SH-SY5Y (cell line): Measurements from ENCODE around the gene MLF2.

Experiments used
- GATA2 ChIP-seq: IDR thresholded peaks from 2 replicates; pipeline ENCODE4 v1.6.1; 2011; ENCODE audit warnings: mild to moderate bottlenecking, low read depth, low read length
- GATA3 ChIP-seq: IDR thresholded peaks from 2 replicates; pipeline ENCODE4 v1.6.1; 2011; ENCODE audit warnings: low read depth, mild to moderate bottlenecking, low read length, moderate library complexity

The MLF2 gene

DNA sequence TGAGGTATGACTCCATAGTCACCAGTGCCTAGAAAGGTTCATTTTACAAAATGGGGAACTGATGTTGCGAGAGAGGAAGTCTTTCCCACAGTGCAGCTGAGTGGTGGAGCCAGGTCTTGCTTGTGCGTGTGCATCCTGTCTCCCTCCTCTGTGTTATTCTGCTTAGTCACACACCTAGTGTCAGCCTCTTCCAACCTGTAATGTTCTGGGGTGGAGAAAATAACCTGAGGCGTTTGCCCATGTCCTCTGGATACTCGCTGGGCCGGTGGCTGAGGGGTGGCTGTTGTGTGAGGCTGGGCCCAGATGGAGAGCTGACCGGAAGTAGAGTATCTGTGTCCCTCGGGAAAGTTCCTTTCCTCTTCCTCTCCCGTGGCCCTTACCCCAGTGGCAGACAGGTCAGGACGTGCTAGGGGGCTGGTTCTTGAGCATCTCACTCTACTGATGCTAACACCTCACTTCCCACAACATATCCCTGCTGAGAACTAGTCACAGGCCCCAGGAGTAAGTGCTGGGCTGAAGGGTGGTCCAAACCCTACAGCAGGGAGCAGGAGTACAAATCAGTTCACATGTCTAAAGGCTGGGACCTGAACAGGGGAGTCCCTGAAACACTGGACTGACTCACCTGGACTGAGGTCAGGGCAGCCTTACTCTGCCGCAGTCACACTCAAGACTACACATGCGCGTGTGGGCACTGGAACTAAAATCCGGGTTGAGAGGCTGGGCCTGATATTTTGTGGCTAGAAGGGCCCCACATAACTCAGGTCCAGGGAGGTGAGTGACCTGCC, 7.0 kb downstream of the MLF2 start:
- no peak for TF ChIP-seq GATA2
- TF ChIP-seq GATA3 = no peak

- TF ChIP-seq GATA3 = no peak; the same call in 1 of the 2 replicates
- peak; percentile 46; the same call in 1 of the 2 replicates for TF ChIP-seq GATA2
These were observed 10.1 kb downstream of the MLF2 start for GRCh38 chr12:6742834-6743233.

DNA sequence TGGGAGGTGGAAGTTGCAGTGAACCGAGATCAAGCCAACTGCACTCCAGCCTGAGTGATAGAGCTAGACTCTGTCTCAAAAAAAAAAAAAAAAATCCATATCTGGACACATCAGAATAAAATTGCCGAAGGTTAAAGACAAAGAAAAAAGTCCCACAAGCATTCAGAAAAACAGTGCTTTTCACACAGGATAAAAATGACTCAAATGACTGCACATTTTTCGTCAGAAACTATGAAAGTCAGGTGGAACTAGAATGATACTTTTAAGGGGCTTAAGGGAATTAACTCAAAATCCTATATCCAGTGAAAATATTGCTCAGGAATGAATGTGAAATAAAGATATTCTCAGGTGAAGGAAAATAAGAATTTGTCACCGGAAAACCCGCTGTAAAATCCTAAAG, 16.2 kb downstream of the MLF2 start:
- no peak for TF ChIP-seq GATA3
- no peak for TF ChIP-seq GATA2

- TF ChIP-seq GATA2 = no peak
- no peak for TF ChIP-seq GATA3
These were observed 17.3 kb downstream of the MLF2 start for GRCh38 chr12:6735448-6736191.

GRCh38 chr12:6734506-6735387, 18.2 kb downstream of the MLF2 start:
- TF ChIP-seq GATA2 = no peak
- TF ChIP-seq GATA3 = no peak

- TF ChIP-seq GATA3 (no peak), GATA2 (no peak)
These were observed 22.8 kb downstream of the MLF2 start for GRCh38 chr12:6730169-6730568.

GRCh38 chr12:6729186-6729585, 23.8 kb downstream of the MLF2 start:
- TF ChIP-seq GATA2 (no peak), GATA3 (no peak)

- TF ChIP-seq GATA2 (no peak), GATA3 (no peak)
These were observed 27.6 kb downstream of the MLF2 start for GRCh38 chr12:6725350-6725749.

DNA sequence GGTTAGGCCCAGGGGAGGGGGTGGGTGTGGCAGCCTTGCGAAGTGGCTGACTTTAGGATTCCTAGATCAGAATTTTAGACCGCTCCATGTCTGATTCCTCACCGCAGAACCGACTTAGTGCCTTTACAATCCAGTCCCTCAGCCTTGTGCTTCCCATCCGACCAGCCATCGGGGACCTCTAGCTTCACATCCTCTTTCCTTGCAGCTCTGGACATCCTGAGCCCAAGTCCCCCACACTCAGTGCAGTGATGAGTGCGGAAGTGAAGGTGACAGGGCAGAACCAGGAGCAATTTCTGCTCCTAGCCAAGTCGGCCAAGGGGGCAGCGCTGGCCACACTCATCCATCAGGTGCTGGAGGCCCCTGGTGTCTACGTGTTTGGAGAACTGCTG, 28.5 kb downstream of the MLF2 start:
- no peak for TF ChIP-seq GATA2
- no peak for TF ChIP-seq GATA3

DNA sequence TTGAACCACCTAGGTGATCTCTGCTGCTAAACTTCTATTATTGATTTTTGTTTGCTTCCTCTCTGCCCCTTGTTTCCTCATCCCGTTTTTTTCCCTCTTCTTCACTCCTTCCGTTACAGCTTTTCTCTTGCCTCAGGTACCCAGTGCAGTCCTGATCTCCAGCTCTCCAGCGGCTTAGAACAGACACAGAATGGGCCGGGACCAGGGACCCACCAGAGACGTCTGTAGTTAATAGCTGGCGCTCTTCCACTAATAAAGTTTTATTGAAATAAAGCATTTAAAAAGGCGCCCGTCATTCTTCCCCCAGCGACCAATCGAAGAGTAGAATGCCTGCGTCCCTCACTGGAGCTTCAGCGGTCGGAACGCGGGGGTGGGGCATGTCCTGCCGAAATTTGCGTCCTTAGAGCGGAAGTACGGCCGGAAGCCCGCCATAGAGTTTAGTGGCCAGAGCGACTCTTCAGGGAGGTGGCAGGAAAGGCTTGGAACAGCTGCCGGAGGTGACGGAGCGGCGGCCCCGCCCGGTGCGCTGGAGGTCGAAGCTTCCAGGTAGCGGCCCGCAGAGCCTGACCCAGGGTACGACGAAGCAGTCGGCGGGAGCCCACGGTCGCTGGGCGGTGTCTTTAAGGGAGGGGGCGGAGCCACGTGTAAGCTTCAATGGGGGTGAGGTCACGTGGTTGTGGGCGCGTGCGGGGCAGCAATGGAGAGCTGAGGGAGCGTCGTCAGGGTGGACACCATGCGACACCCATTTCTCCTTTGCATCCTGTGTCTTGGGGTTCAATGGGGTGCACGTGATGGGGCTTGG, 29.1 kb downstream of the MLF2 start, which contains the start of gene COPS7A:
COPS7A (plus strand) TSS at position 440 of the 802 bp plus-strand sequence. CDS start 611 bp downstream, outside the sequence.
- no peak for TF ChIP-seq GATA3
- no peak for TF ChIP-seq GATA2

DNA sequence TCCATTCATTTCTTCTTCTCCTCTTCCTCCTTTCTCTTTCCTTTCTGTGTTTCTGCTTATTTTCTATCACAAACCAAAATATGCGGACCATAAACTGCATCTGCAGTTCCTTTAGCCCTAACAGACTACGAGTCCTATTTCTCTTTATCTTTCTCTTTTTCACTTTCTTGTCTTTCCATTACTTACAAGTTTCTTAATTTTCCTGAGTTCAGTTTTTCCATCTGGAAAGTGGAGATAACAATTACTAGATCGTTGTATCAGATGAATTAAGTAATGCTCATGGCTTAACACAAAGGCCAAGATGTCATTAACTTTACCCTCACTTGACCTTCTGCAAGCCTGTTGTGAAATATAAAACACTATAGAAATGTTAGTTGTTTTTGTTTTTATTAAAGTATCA, 30.1 kb downstream of the MLF2 start:
- TF ChIP-seq GATA2 (no peak), GATA3 (no peak)

GRCh38 chr12:6716874-6717437, 36.0 kb downstream of the MLF2 start:
- no peak for TF ChIP-seq GATA2
- TF ChIP-seq GATA3 = no peak

GRCh38 chr12:6708960-6709394, 44.0 kb downstream of the MLF2 start:
- TF ChIP-seq GATA3 (no peak), GATA2 (no peak)

GRCh38 chr12:6703631-6704030, 49.3 kb downstream of the MLF2 start:
- TF ChIP-seq GATA2 = no peak
